HG02943 (cell line): ENCODE measurements around the gene LRRC4C.

Experiments used
- ATAC-seq: cut with Tn5 transposase; IDR thresholded peaks from one replicate; pipeline ENCODE4 v1.9.1; 2021; ENCODE audit warnings: mild to moderate bottlenecking, low read depth, moderate library complexity; ENCODE audit not compliant: unreplicated experiment

The LRRC4C gene

DNA sequence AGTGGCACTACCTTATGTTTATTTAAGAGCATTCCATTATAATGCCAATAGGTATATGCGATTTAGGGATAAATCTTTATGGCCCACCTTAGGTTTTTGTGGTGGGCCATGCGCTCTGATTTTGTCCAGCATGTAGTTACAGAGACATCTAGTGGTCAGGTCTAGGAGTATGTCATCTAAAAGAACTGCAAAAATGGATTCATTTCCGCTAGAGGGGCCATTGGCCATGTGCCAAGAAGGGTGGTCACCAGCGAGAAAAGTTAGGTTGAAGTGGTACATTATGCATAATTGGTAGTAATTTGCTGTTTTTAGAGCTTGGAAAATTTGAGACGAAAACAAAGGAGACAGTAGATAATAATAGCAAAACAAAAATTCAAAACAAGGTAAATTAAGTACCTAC is 27.7 kb downstream of the LRRC4C start:
- ATAC-seq: no peak

DNA sequence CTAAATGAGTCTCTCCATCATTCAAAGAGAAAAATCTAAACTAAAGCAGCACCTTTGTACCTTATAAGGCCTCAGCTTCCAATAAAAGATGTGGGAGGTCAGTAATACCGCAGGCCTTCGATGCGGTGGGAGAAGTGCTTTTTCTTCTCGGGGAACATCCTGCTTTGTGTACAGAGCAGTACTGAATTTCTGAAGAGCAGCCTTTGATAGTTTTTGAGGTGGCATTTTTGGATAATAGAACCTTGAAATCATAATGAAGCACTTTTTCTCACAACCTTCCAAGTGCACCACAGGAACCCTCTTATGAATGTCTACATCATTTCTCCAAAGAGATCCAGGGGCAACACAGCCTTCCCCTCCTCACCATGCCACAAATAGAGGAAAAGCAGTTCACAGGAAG is 39.6 kb downstream of the LRRC4C start:
- no peak for ATAC-seq

DNA sequence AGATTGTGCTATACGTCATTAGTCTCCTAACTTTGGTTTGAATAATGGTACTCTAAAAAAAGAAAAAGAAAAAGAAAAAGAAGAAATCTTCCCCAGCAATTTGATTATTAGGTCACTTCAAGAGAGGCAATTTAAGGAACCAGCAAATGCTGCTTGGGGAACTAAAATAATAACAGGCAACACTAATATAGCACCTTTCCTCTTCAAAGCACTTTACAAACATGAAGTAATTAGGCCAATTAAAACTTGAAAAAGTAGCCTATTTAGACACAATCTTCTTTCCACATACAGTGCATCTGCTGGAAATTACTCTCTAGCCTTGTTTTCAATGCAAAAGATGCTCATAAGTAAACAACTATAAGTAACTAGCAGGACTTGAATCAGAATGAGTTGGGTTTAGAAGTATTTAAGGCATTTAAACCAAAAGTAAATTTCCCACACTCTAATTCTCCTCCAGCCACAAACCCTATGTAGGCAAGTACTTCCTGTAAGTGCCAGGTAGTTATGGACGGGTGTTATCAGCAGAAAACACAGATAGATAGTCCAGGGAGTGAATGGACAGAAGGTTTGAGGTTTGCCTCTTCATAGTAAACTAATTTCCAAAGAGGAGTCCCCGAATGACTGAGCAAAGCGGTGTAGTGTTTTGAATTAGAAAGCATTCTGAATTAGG is 44.5 kb downstream of the LRRC4C start:
- ATAC-seq: no peak

DNA sequence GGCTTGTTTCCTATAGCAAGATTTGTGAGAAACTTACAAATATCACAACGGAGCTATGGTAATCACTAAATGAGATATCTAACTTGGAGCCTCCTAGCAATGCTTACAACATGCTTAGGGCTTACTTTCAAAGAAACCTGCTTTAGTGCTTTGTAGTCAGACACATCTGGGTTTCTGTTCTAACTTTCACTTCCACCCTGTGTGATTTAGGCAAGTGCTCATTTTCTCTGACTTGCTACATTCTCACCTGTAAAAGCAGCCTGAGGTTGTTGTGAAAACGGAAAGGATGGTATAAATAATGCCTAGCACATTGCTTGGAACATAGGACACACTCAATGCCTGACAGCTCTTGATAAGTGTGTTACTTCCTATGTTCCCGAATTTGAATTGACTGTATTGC is 45.6 kb downstream of the LRRC4C start:
- no peak for ATAC-seq

DNA sequence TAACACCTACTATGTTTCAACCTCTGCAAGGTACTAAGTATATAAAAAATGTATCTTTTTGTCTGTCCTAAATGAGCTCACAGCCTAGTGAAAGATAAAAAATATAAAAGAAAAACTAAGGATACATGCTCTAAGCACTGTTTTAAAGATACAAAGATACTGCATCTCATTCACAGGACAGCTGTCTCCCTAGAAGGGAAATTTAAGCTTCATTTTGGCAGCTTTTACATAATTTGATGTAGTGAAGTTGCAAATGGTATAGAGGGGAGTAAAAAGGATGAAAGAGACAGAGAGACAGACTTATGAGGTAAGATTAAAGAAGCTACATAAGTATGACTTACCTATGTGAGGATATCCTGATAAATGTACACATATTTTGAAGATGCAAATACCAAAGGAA is 53.6 kb downstream of the LRRC4C start:
- ATAC-seq: no peak

DNA sequence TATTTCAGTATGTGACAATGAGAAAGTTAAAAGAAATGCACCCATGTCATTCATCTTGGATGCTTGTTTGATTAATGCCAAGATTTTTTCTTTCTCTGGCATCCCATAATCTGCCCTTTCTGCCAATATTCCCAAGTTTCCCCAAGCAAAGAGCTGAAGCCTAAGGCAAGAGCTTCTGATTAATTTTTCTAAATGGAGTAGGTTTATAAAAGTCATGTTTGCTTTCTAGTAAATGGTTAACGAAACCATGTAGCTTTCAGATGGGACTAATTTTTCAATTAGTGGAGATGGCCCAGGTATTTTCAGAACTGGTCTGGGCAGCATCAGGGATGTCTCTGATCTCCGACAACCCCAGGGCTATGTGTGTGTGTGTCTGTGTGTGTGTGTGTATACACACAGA is 55.3 kb downstream of the LRRC4C start:
- no peak for ATAC-seq

DNA sequence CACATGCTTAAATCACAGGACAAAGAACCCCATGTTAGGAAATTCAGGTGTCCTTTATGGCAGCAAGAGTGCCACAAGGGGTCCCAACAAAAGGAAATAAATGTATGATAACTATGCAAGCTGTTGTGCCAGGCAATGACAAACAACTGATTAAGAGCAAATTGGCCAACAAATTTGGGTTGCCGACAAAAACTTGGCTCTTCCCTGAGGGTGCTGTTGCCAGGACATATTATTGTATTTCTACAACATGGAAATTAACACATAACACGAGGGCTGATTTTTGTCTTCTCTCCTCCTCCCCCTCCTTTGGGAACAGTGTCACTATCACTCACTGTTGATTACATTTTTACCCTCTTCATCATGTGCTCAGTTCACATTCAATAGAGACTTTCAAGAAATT is 56.0 kb downstream of the LRRC4C start:
- no peak for ATAC-seq

DNA sequence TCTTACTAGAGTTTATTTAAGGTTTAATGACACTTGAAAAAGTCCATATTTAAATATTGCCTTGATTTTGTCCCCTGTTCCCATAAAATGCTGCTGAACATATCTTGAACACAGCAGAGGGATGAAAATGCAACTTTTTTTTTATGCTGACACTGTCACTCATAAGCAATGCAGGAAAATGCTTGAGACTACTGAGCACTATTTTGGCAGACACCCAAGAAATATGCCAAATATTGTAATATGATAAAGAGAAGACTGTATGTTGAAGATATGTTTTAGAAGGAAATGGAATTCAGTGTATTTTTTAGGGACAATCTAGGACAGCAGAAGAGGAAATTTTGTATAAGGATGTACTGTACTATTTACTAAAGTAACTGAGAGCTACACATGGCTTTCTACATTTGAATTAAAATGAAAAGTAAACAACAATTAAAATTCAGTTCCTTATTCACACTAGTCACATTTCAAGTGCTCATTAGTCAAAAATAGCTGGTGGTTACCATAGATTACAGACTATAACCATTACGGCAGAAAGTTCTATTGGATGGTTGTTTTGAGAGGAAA is 58.6 kb downstream of the LRRC4C start:
- ATAC-seq: no peak

DNA sequence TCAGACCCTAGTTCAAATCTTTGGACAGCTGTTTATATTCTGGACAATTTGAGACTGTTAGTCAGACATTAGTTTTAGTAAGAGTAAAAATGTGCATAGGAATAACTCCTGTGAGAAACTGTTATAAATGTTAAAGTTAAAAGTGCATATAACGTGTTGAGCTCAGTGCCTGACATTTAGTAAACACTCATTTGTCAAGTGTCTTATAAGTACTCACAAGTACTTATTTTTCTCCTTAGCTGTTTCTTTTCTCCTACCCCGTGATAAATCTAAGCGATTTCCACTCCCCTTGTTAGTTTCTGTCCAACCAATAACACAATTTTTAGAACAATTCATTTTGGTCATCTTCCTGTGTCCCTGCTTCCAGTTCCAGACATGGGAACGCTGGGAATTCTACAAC is 59.3 kb downstream of the LRRC4C start:
- no peak for ATAC-seq

DNA sequence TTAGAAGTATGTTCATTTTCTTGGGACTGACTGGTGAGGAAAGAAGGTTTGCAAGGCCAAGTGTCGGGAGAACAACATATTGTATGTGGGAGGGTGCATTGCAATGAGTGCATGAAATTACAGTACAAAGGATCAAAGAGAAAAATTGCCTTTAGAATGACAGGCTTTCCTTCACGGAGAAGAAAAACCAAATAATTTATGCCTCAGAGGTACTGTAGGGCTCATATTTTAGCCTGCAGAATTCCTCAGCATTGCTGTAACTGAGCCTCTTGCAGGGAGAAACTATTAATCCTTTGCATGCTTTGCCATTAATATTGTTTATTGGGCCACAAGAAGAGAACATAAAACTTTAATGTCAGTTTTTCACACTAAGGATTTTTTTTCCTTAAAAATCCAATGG is 60.1 kb downstream of the LRRC4C start:
- ATAC-seq: no peak

DNA sequence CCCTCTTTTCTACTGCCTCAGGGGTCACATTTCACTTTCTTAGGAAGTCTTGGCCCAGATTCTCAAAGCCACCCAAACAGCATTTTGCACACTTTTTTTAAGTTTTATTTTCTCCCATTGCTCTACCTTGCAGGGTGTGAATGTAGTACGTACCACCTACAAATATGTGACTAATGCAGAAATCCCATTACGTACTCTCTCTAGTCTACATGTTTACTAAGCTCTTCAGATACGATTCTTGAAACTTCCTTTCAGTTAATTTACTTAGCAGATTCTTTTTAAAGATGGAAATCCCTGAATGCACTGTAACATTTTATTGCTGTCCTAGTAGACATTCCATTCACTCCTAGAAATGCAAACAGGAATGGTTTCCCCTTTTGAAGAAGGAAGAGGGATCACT is 61.3 kb downstream of the LRRC4C start:
- no peak for ATAC-seq

DNA sequence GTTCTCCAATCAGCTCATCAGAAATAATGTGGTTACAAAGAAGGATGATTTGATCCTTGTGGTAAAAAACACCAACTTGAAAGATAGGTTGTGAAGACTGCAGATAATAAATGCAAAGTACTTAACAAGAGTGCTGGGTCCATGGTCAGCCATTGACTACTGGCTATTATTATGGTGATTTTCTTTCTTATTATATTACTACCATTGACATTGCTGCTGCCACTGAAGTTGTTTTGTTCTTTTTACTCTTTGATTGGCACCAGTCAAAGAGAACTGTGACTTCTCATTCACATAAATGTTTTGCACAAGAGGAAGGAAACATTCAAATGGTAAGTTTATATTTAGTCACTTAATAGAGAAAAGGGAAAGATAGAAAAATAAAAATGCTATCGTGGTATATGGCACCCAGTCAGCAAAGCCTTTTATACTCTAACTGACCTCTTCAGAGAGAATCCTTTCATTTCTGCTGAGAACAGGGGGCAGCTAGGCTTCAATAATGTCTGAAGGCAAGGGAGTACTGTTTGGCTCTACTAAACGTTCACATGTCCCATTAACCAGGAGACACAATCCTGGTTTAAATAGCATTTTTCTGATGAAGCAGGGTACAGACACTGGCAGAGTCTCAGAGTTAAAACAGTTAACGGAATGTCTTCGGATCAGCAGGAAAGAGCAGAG is 64.8 kb downstream of the LRRC4C start:
- ATAC-seq: no peak

DNA sequence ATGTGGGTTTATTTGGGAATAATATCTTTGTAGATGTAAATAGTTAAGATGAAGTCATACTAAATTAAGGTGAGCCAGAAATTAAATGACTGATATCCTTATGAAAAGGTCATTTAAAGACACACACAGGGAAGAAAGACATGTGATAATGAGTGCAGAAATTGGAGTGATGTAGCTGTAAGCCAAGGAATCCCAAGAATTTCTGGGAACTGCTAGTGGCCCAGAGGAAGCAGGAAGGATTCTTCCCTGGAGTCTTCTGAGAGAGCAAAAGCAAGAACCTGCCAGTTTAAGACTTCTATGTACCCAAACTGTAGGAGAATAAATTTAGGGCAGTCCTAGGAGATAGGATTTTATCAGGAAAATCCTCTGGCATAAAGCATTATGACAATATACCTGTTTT is 66.9 kb downstream of the LRRC4C start:
- no peak for ATAC-seq

DNA sequence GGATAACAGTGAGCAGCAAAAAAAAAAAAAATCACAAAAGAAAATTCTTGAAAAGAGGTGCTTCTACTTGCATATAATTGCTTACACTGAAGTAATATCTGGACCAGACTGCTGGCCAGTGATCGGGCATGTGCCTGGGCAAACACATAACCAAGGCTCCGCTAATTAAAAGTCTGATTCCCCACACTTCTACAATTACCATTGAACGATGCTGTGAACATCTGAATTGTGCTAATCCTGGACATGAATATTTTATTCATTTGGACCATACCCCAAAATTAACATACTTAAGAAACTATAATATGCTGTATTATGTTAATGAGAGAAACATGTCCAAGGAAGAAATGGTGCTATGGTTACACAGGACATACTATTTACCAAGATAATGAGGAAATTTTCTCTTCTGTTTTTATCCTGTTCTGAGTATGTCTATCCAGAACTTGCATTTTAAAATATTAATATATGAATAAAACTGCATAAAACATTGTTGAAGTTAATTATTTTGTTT is 69.8 kb downstream of the LRRC4C start:
- no peak for ATAC-seq

DNA sequence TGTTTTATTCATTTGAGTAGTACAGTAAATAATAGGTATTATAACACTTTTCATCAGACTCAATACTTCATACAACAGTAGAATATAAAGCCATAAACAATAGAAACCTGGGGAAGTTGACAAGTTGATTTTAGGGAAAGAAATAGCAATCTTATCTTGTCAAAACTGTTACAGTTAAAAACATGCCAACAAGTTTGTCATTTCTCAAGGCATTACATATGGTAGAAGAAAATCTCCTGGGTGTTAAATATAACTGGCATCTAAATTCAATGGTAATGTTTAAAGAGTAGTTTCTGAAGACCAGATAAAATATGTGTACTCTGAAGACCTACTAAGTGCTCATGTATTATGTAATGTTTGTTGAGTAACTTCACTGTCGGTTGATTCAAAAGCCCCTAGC is 75.1 kb downstream of the LRRC4C start:
- no peak for ATAC-seq

DNA sequence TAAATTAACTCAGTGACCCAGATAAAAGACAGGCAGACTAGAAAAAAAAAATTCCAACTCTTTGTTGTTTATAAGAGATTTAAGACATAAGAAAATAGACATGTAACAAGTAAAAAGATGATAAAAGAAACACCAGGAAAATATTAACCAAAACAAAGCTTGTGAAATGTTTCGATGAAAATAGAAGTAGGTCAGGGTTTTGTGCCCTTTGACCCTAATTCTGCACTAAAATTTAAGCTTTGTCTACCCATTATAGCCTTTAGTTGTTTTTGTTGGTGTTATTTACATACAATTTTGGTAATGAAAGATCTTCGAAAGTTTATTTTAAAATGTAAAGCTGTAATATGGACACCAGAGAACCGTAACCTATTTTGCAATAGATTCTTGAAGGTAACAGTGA is 75.7 kb downstream of the LRRC4C start:
- ATAC-seq: no peak

DNA sequence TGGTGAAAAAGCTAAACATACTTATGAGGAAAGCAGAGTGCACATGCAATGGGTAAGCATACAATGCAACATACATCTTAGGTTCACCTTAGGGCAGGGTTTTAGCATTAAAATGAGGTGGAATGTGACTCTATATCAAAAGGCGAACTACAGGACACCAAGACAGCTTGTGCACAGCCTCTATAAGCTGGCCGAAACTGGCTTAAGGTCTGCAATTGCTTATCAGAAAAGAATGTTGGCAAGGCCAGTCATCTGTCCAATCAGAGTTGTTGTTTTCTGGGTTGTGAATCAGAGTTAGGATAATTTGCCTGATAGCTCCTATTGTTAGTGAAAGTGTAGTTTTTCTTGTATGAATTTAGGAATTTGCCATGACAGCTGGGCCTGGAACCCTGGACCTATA is 76.5 kb downstream of the LRRC4C start:
- ATAC-seq: no peak

DNA sequence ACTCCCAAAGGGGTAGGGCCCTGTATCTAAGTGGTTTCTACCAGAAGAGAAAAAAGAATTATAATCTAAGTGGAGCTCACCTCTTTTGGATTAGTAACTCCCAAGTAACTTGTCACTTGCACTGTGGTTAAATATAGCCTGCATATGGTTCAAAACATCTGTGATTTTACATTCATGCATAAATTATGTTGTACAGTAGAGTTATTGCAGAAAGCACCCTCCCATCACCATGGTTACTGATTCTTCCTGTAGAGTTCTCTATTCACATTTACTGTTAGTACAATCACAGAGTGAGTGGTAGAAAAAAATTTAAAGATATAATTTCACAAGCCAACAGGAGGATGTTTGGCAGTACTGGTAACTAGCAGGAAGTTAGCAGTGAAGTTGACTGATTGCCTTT is 80.4 kb downstream of the LRRC4C start:
- no peak for ATAC-seq

DNA sequence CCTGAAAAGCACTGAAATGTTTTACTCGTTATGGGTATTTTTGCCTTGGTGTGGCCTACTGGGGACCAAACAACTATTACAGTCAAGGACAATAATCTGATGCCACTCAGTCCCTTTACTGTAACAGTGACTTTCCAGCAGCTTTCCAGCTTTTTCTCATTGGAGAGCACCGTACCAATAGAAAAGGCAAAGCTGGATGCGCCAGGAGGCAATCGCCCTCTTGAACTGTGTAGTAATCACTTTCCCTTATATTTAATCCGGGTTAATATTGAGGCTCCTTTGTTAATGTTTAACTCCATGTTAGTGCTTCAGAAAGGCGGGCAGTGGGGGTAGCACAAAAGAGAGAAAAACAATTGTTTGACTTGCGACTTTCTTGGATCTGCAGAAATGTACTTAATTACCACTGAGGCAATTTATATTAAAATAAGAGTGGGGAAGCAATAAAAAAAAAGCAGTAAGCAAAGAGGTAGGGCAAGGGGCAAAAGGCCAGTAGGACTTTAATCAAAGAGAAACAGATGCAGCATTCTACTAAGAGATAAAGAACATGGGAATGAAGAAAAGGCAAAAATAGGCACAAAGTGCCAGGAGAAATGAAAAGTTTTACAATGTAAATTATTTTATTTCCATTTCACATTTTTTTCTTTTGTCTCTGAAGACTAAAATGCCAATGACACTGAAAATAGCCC is 81.6 kb downstream of the LRRC4C start:
- ATAC-seq: no peak

DNA sequence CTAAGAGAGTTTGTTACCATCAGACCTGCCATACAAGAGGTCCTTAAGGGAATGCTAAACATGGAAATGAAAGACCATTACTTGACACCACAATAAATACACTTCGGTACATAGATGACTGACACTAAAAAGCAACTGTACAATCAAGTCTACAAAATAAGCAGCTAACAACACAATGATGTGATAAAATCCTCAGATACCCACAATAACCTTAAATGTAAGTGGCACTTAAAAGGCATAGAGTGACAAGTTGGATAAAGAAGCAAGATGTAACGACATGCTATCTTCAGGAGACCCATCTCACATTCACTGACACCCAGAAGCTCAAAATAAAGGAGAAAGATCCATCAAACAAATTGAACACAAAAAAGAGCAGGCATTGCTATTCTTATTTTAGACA is 107.6 kb downstream of the LRRC4C start:
- ATAC-seq: no peak

DNA sequence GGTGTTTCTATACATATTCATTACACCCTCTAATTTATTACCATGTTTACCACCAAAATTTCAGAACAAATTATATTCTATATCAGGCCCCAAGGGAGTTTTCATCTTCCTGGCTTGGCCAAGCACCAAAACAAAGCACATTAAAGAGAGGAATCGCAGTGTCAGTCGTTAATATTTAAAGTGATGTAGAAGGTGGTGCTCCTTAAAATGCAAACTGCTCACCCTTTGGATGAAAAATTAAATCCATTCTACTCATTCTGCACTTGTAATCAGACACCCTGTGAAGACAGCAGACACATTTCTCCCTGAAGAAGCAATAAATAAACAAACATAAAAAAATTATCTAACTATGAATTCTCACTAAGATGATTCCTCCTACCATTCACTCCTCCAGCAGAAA is 113.4 kb downstream of the LRRC4C start:
- no peak for ATAC-seq
